HG02981 (cell line): Measurements from ENCODE around the gene PLA2G6.

ENCODE experiments used
- ATAC-seq: cut with Tn5 transposase; IDR thresholded peaks from one replicate; pipeline ENCODE4 v1.9.1; 2021; ENCODE audit warnings: mild to moderate bottlenecking, moderate library complexity; ENCODE audit not compliant: unreplicated experiment

PLA2G6 gene, protein sequence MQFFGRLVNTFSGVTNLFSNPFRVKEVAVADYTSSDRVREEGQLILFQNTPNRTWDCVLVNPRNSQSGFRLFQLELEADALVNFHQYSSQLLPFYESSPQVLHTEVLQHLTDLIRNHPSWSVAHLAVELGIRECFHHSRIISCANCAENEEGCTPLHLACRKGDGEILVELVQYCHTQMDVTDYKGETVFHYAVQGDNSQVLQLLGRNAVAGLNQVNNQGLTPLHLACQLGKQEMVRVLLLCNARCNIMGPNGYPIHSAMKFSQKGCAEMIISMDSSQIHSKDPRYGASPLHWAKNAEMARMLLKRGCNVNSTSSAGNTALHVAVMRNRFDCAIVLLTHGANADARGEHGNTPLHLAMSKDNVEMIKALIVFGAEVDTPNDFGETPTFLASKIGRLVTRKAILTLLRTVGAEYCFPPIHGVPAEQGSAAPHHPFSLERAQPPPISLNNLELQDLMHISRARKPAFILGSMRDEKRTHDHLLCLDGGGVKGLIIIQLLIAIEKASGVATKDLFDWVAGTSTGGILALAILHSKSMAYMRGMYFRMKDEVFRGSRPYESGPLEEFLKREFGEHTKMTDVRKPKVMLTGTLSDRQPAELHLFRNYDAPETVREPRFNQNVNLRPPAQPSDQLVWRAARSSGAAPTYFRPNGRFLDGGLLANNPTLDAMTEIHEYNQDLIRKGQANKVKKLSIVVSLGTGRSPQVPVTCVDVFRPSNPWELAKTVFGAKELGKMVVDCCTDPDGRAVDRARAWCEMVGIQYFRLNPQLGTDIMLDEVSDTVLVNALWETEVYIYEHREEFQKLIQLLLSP

DNA sequence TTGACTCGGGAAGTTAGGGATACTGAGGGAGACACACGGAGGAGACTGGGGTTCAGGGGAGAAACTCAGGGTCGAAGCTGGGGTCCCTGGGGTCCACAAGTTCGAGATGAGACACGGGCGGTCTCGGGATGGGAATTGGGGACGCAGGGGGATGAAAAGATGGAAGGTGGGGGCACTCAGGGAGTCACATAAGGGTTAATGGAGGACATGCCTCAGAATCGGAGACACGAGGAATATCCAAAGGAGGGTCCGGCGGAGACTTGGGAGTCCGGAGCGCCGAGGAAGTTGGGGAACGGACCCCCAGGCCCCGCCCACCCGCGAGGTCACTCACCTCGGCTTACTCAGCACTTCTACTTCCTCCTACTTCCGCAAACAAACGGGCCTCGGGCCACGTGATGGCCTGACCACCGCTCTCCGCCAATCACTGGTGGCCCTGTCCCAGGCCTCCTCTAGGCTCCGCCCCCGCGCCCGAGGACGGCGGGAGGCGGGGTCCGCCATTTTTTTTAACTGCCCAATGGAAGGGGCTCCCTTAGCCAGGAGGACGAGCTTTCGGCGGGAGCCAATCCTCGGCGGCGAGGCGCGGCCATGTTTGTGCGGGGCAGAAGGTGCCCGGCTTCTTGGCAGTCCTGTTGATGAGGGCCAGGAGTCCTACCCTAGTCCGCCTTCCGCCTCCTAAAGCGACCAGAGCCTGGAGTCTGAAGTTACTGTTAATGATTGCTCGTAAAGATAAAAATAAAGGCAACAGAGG lies at the start of gene PLA2G6:
Gene PLA2G6, minus strand, starts transcription at position 378 of the 748 bp plus-strand sequence. CDS start 12,404 bp downstream, outside the sequence.
- peak; percentile 83 for ATAC-seq

DNA sequence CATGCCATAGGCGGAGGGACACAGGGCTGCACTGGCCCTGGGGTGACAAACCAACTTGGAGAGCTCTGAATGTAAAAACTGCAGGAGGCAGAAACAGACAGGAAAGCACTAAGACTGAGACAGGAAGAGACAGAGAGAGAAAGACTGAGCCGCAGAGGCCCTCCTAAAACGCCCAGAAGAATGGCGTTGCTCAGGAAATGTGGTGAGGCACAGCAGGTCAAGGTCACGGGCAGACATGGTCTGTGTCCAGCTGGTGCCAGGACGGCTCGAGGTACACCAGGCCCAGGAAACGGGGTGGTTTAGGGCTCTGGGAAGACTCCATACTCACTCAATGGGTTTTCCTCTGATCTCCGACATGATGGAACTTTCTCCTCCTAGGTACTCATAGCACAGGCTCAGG lies 49.3 kb upstream of the PLA2G6 start:
- no peak for ATAC-seq

- no peak for ATAC-seq
These were observed 48.6 kb upstream of the PLA2G6 start for GRCh38 chr22:38230108-38230825.

DNA sequence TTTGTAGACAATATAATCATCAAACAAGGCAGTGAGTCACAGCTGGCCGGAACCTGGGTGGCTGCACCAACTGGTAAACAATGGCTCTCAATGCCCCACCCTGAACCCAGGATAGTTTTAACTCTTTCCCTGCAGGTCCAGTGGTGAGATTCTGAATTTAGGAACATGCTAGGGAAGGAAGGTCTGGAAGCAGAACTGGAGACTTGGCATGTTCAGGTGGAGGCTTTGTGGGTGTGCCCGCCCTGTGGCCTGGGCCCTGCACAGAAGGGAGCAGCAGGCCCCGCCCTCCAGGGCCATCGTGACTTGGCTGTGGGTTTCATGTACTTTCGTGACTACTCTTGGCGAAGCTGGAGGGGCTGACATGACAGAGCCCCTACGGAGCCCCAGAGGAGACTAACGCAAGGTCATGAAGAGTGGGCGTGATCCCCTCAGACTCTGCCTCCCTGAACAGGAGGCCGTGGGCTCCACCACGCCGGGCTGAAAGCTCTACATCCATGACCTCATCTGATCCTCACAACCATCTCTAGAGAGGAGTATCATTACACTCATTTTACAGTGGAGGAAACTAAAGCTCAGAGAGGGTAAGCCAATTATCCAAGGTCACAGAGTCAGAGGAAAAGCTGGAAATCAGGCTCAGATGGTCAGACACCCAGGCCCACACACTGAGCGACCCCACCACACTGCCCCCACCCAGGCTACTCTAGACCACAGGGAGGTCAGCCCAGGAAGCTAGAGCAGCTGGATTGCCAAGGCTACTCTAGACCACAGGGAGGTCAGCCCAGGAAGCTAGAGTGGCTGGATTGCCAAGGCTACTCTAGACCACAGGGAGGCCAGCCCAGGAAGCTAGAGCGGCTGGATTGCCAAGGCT lies 47.5 kb upstream of the PLA2G6 start:
- ATAC-seq, result no peak

- no peak for ATAC-seq
These were observed 46.8 kb upstream of the PLA2G6 start for GRCh38 chr22:38228326-38228872.

GRCh38 chr22:38226853-38227649 lies 45.4 kb upstream of the PLA2G6 start:
- ATAC-seq, result no peak

GRCh38 chr22:38223289-38223960 lies 41.8 kb upstream of the PLA2G6 start:
- no peak for ATAC-seq

DNA sequence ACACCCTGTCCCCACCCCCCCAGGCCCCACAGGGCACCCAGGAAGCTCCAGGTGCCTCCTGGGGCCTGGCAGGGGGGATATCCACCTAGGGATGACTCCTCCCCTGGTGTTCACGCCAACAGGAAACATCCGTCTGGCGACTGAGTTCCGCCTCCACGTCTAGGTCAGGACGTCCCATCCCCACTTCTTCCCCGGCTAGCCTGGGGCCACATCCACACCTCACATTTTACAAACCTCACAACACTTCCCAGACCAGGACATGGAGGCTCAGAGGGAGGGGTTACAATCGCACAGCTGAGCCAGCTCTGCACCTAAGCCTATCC lies 41.1 kb upstream of the PLA2G6 start:
- ATAC-seq, result no peak

DNA sequence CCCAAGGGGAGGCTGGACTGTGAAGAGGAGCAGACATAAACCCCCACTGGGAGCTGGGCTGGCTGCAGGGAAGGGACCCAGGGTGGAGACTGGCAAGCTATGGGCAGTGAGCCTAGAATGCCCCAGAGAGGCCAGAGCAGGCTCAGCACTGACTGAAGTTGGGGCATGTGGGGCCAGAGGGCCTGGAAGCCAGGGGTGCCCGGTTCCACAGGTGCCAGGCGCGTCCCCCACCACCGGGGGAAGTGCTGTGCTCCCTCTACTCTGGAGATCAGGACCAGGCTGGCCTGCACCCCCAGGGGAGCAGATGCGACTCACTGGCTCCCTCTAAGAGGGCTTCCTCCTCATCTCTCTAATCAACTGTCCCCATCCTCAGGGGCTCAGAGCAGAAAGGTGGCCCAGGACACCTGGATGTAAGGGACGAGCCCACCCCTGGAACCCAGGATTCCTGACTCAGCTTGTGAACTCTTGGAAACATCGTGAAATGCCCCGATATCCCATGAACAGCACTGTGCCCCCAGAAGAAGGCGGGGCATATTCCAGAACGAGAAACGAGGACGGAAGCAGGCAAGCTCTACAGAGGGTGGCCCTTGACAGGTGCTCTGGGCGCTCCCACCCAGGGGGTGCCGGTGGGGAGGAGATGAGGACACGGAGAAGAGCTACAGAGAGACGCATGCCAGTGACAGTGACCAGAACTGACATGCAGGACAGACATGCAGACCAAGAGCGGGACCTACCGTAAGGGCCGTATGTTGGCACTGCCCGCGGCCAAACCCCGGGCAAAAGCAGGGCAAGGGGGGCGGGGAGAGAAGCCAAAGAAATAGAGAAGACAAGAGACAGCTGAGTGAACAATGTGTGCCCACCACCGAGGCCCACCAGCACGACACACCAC lies 40.5 kb upstream of the PLA2G6 start:
- no peak for ATAC-seq

- no peak for ATAC-seq
These were observed 39.8 kb upstream of the PLA2G6 start for GRCh38 chr22:38221407-38221806.

DNA sequence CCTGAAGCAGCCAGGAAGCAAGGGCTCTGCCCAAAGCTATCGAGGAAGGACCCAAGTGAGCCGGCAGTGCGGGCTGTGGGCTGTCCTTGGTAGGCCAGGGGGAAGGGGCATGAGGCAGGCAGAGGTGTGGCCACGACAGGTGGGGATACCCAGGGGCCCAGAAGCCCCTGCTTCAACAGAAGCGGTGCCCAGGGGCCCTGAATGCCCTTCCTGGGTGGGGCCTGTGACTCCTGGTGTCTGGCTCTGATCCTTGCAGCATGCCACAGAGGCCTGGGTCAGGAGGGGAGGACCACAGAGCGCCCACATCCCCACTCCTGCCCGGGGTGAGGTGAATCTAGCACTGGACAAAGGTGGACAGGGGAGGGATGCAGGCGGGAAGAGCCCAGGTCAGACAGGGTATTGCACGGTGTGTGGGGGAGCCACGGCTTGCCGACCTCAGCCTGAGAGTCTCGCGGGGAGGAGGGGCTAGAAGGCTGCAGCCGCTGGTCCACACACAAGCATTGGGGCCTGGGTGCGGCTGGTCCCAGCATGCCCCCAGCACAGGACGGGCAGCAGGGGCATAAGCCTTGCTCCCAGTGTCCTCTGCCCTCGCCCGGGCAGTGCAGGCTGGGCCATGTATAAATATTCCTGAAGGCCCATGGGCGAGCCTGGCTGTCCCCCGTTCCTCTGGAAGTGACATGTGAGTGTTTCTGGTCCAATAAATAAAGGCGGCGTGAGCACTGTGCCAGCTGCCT lies 39.2 kb upstream of the PLA2G6 start:
- no peak for ATAC-seq

DNA sequence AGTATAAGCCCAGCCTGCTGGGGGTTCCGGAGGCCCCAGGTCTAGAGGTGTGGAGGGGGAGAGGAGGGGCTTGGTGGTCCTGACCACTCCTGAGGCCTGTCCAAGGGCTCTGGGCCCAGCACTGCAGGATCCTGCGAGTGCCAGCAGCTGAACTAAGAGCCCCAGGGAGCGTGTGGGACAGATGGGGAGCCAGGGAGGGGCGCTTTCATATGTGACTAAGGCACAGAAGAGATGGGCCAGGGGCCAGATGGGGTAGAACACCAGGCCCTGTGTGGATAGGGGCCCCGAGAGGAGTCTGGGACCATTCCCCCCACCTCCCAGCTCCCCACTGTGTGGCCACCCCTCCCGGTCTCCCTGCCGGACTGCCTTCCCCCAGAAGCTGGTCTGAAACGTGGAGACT lies 38.5 kb upstream of the PLA2G6 start:
- no peak for ATAC-seq

- ATAC-seq, result no peak
These were observed 38.0 kb upstream of the PLA2G6 start for GRCh38 chr22:38219632-38220031.

- ATAC-seq, result no peak
These were observed 37.3 kb upstream of the PLA2G6 start for GRCh38 chr22:38218661-38219622.
